CD4-positive, alpha-beta T cell treated with Interleukin-2 at 100 ng/mL for 4 hours (primary cell): ENCODE results near the gene MYH6.
A peak's percentile ranks its signal among the peaks of the same experiment; 100 is the strongest.
"Not testable (repeated sequence)": the region's sequence is repeated elsewhere in the genome, so short reads cannot be mapped to it uniquely, and the experiment has no call there.

Source experiments
- DNase-seq: peaks from one replicate; pipeline ENCODE4 v3.0.0-alpha.2; 2020; ENCODE audit warnings: low spot score

MYH6 gene

GRCh38 chr14:23392613-23393012, 15.5 kb downstream of the MYH6 start:
- no peak for DNase-seq

- DNase-seq: not testable (repeated sequence)
Observed at GRCh38 chr14:23389871-23390270, 18.2 kb downstream of the MYH6 start.

GRCh38 chr14:23389396-23389795, 18.7 kb downstream of the MYH6 start:
- DNase-seq: no peak

GRCh38 chr14:23388996-23389395, 19.1 kb downstream of the MYH6 start:
- no peak for DNase-seq

- no peak for DNase-seq
Observed at GRCh38 chr14:23387916-23388882, 19.9 kb downstream of the MYH6 start.

- DNase-seq: no peak
Observed at GRCh38 chr14:23386999-23387398, 21.1 kb downstream of the MYH6 start.

GRCh38 chr14:23386266-23386657, 21.8 kb downstream of the MYH6 start:
- not testable (repeated sequence) for DNase-seq

GRCh38 chr14:23385642-23386265, 22.3 kb downstream of the MYH6 start:
- DNase-seq: no peak

- no peak for DNase-seq
Observed at GRCh38 chr14:23385244-23385641, 22.8 kb downstream of the MYH6 start.

- DNase-seq: no peak
Observed at GRCh38 chr14:23384364-23385080, 23.6 kb downstream of the MYH6 start.

- DNase-seq: no peak
Observed at GRCh38 chr14:23382731-23383440, 25.2 kb downstream of the MYH6 start.

- DNase-seq: no peak
Observed at GRCh38 chr14:23382276-23382675, 25.8 kb downstream of the MYH6 start.

GRCh38 chr14:23381871-23382270, 26.2 kb downstream of the MYH6 start:
- DNase-seq: no peak

GRCh38 chr14:23380976-23381375, 27.1 kb downstream of the MYH6 start:
- DNase-seq: no peak

GRCh38 chr14:23380197-23380914, 27.7 kb downstream of the MYH6 start:
- DNase-seq: no peak

- peak; percentile 63 for DNase-seq
Observed at GRCh38 chr14:23379366-23380196, 28.5 kb downstream of the MYH6 start.

- no peak for DNase-seq
Observed at GRCh38 chr14:23378612-23379220, 29.4 kb downstream of the MYH6 start.

- DNase-seq: no peak
Observed at GRCh38 chr14:23377573-23378563, 30.2 kb downstream of the MYH6 start.

- no peak for DNase-seq
Observed at GRCh38 chr14:23377198-23377550, 30.9 kb downstream of the MYH6 start.
